Activated CD4-positive, alpha-beta T cell treated with anti-CD3 and anti-CD28 coated beads for 48 hours (primary cell): Measurements from ENCODE around the gene SLC24A5.

Experiments
- DNase-seq: peaks from one replicate; pipeline ENCODE4 v3.0.0-alpha.2; 2020

SLC24A5 gene

DNA sequence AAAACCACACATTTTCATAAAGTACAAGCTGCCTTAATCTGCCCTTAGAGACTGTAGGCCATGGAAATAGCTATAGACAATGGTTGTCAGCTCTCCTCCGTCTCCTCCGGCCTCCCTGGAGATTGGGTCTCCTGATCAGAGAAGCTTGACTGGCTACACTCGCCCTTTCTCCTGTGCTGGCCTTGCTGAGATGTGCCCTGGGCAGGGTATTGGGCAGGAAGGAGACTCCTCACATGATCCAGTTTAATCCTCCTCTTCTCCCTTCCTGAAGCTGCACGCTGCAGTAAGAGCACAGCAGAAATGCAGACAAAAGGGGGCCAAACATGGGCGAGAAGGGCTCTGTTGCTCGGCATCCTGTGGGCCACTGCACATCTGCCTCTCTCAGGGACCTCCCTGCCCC lies at the start of gene SLC24A5:
Gene SLC24A5, plus strand, starts transcription at position 246 of the 400 bp plus-strand sequence. Its CDS starts 55 bp downstream, at position 301.
- DNase-seq, result no peak

- no peak for DNase-seq
Observed at GRCh38 chr15:48072941-48073340, 47.8 kb upstream of the SLC24A5 start.

DNA sequence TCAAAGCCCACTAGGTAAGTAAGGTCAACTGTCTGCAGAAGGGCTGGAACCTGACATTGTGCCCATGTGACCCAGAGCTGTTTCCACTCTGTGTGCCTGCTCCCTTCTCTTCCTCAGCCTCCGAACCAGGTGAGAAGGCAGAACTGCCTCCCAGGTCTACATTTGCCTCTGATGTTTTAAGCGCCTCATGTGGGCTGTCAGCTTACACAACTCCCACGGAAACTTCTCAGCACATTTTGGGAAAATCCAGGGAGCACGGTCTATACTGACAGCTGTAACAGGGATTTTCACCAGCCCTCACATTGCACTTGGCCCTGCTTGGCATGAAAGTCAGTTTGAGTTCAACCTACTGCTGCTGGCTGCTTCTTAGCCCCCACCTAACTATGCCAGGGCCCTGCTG lies 46.9 kb upstream of the SLC24A5 start:
- no peak for DNase-seq

DNA sequence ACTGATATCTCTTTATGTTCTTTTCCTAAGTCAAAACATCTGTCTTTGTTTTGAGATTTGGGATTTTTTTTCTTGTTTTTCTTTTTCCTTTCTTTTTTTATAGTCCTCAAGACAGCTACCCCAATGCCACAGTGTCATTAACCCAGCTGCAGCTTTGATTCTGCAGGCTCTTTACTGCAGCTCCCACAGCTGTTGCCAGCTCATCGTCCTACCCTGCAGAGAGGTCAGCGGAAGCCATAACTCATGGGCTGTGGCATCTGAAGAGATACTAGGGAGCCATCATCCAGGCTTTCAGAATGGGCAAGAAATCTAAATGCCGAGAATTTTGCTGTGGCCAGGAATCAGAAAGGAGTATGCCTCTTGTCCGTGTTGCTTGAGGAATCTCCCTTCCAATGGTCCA lies 44.3 kb upstream of the SLC24A5 start:
- no peak for DNase-seq

- no peak for DNase-seq
Observed at GRCh38 chr15:48077616-48078184, 43.1 kb upstream of the SLC24A5 start.

DNA sequence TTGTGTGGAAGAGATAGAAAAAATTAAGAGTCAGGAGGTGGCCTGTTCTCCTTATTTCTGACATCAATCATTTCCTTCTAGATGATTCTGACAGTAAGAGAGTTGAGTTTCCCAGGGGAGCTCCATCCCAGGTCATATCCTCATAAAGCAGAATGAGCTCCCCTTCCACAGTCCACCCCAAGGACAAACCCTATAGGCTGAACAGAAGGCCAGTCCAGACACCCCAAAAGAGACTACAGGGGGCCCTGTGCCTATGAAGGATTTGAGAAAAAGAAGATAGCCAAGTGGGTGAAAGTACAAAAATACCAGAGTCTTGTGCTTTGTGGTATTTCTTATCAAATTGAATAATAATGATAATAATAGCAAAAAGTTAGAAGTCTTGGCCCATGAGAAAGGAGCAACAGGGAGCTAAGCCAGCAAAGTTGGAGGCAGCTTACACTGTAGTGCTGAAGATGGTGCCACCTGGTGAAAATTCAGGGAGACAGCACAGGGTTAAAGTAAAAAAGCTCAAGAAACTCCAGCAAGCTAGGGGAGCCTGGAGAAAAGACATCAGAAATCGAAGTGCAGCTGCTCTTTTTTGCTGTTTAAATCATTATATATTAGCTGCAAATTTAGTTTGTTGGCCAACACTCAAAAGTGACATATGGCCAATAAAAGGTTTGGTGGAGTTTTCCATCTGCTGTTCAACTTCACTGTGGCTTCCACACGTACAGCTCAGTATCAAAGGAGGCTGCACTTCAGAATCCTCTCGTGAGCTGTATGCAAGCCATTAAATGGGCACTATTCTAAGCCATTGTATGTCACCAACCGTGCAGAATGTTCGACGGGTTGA lies 35.8 kb upstream of the SLC24A5 start:
- no peak for DNase-seq

GRCh38 chr15:48085591-48085930 lies 35.2 kb upstream of the SLC24A5 start:
- DNase-seq, result no peak

- no peak for DNase-seq
Observed at GRCh38 chr15:48086133-48086532, 34.7 kb upstream of the SLC24A5 start.

- DNase-seq, result no peak
Observed at GRCh38 chr15:48086576-48086975, 34.2 kb upstream of the SLC24A5 start.

DNA sequence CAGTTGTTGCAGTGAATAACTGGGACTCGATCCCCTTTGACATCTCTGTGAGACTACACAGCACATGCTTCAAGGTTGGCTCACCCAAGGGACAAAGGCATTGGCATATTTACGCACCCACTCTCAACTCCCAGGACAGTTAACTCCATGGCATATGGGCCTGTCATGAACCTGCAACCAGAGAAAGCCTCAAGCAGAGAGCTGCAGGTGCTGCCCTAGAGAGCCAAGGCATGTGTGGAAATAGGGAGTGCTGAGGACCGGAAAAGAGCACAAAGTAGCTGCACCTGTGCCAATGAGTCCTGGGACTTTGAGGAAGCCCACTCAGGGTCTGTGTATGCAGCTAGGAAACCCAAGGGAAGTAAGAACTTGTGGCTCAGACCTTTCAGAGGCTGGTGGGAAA lies 32.9 kb upstream of the SLC24A5 start:
- no peak for DNase-seq

DNA sequence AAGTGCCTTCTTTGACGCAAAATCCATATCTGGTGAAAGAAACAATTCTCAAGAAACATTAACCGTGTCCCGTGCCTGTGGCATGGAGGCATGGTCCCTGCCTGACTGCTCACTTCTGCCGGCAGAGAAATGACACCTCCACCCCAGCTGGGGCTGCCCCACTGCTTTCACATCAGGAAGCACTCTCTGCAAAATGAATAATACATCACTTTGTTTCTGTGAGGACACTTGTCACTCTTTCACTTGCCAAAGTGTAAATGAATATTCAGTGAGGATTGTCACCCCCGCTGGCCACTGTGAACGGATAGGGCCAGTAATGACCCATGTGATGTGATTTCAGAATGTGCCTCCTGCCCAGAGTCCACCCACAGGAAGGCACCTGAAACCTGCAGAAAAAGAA lies 31.1 kb upstream of the SLC24A5 start:
- DNase-seq, result no peak

DNA sequence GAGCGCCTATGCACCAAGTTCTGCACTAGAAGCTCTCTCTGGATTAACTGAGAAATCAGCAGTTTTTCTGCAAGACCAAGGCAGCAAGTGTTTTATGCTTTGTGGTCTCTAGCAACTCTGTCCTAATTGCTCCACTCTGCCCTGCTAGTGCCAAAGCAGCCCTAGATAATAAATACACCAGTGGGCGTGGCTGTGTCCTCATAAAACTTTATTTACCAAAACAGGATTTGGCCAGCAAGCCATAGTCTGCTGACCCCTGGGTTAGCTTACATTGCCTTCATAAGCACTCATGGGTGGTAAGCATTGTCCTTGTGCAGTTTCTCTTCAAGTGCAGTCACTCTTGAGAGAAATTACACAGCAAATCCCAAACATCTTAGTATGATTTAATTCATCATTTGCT lies 30.7 kb upstream of the SLC24A5 start:
- DNase-seq, result no peak

- no peak for DNase-seq
Observed at GRCh38 chr15:48090666-48091065, 30.1 kb upstream of the SLC24A5 start.

- DNase-seq, result no peak
Observed at GRCh38 chr15:48091522-48091921, 29.3 kb upstream of the SLC24A5 start.

- no peak for DNase-seq
Observed at GRCh38 chr15:48096355-48096786, 24.4 kb upstream of the SLC24A5 start.

DNA sequence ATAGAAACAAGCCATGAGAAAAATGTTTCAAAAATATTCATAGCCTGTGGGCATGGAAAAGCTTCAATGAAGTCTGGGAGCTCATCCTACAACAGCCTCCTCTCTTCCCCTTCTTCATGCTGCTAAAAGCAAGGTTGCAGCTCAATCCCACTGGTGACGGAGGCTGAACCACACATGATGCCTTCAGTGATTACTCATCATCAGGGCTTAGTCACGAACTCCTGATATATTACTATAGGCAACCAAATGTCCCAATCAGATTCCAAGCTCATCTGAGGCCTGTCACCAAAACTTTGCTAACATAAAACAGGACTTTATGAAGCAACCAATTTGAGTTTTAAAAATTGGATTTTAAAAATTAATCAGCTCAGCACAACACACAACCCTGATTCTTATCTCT lies 24.0 kb upstream of the SLC24A5 start:
- no peak for DNase-seq

DNA sequence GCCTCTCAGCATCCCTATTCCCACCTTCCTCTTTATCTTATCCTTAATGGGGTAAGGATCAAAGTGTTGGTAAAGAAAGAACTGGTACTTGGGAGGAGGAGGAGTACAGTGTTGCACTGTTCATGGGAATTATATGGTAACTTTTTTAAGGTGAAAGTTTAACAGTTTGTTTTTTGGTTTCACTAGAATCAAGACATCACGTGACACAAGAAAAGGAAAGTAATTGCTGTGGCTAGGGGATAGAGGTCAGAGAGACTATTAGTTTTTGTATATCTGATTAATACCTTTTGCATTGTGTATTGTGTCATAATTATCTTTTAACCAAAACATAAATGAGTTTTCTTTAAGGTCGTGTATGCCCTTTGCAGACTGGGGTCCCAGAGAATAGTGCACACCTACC lies 23.5 kb upstream of the SLC24A5 start:
- DNase-seq, result no peak

- DNase-seq, result no peak
Observed at GRCh38 chr15:48101376-48101961, 19.3 kb upstream of the SLC24A5 start.

- DNase-seq, result no peak
Observed at GRCh38 chr15:48102167-48102566, 18.6 kb upstream of the SLC24A5 start.

GRCh38 chr15:48103647-48104046 lies 17.1 kb upstream of the SLC24A5 start:
- DNase-seq, result no peak

DNA sequence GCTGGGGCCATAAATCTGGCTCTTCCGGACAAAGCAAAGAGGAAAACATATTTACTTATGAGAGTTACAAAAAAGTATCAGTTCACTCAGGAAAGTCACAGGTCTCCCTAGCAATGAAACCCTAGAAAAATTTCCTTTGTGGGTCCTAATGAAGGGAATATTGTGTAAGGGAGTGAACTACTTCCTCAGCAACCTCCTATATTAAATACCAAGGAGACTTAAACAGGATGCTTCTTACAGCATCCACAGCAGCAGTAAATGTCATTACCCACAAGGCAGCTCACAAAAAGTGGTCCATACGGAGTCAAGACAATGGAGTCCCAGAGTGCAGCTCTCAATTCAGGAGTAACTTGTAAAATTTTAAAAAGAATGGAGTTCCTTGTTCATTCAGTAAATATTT lies 14.9 kb upstream of the SLC24A5 start:
- no peak for DNase-seq

- DNase-seq, result no peak
Observed at GRCh38 chr15:48109212-48109611, 11.6 kb upstream of the SLC24A5 start.

GRCh38 chr15:48109856-48110531 lies 10.8 kb upstream of the SLC24A5 start:
- no peak for DNase-seq

DNA sequence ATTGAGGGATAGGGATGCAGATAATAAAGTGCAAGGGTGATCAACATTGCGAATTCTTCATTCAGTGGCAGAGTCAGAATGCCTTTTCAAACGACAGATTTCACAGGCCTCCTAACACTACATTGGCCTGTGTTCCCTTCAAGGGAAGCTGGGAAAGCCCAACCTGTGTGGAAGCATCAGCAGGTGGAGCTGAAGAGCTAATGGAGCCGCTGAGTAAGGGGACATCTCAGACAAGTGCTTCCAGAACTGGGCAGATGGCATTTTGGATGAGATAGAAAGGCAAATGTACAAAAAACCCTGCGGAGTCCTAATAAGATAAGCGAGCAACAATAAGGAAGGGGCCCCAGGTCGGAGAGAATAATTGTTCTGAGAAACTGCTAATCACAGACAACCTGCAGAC lies 8.5 kb upstream of the SLC24A5 start:
- no peak for DNase-seq
